ENCODE results near the gene SCYGR7.
A peak's percentile ranks its signal among the peaks of the same experiment; 100 is the strongest.

Gene SCYGR7

DNA sequence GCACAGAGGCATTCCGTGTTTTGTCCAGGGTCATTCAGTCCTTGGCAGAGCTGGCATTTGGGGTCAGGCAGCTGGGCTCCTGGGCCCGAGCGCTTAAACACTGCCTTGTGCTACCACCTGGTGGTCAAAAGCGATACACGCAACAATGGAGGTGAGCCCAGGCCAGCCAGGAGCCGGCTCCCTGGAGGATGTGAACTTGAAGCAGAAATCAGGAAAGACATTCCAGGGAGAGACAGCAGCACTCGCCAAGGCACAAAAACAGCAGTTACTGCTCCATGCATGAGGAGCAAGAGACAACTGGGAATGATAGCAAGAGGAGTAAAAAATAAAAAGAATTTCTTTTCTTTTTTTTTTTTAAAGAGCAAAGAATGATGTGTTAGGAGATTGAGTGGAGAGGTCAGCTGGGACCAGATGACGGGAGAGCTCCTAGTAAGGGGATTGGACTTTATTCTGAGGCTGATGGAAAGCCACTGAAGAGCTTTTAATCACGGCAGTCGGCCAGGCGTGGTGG lies 38.3 kb downstream of the SCYGR7 start:
- H3K4me3 ChIP-seq (replicated peaks; ENCODE audit: low read depth, low read length) = no peak overlapping the region
- TF ChIP-seq, protein P1, sequence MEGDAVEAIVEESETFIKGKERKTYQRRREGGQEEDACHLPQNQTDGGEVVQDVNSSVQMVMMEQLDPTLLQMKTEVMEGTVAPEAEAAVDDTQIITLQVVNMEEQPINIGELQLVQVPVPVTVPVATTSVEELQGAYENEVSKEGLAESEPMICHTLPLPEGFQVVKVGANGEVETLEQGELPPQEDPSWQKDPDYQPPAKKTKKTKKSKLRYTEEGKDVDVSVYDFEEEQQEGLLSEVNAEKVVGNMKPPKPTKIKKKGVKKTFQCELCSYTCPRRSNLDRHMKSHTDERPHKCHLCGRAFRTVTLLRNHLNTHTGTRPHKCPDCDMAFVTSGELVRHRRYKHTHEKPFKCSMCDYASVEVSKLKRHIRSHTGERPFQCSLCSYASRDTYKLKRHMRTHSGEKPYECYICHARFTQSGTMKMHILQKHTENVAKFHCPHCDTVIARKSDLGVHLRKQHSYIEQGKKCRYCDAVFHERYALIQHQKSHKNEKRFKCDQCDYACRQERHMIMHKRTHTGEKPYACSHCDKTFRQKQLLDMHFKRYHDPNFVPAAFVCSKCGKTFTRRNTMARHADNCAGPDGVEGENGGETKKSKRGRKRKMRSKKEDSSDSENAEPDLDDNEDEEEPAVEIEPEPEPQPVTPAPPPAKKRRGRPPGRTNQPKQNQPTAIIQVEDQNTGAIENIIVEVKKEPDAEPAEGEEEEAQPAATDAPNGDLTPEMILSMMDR (IDR thresholded peaks at IDR 0.05; ENCODE audit: low read depth, low read length, missing control alignments) = peak; percentile 83
- peak; percentile 44 for DNase-seq (ENCODE audit: extremely low read depth, low read depth)

DNA sequence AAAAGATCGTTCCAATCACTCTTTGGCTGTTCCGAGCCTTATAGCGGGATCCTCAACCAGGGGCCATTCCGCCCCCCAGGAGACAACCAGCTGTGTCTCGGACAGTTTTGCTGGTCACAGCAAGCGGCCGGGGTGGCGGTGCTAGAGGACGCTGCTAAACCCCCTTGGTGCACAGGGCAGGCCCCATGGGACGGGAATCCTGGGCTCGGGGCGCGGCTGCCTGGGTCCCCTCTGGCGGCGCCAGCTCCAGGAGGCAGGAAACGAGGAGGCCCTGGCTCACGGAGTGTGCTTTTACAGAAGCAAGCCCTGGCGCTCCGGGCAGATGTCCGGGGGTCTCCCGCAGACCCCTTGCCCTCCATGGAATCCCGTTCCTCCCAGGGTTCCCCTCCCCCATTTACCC lies 39.7 kb downstream of the SCYGR7 start:
- TF ChIP-seq, protein P1 (IDR thresholded peaks at IDR 0.05; ENCODE audit: low read depth, low read length, missing control alignments) = no peak

DNA sequence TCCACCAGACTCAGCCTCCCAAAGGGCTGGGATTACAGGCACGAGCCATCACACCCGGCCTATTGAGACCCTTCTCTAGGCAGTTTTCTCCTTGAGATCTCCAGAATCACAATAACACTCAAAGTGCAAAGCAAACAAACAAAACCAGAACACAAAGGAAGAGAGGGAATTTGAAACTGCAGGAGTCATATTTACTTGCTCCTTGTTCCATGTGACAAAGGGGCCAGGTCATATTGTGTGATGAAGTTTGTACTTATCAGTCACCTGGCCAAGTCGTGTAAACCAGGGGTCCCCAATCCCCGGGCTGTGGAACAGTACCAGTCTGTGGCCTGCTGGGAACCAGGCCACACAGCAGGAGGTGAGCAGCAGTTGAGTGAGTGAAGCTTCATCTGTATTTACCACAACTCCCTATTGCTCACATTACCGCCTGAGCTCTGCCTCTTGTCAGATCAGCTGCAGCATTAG lies 44.1 kb downstream of the SCYGR7 start:
- H3K4me3 ChIP-seq (replicated peaks; ENCODE audit: low read depth, low read length) = no peak overlapping the region
- no peak for DNase-seq (ENCODE audit: extremely low read depth, low read depth)
- TF ChIP-seq, protein P1 (IDR thresholded peaks at IDR 0.05; ENCODE audit: low read depth, low read length, missing control alignments) = no peak

More for the DNA sequence above, 39.7 kb downstream of the SCYGR7 start:
- H3K4me3 ChIP-seq (replicated peaks; ENCODE audit: low read depth, low read length) = no peak overlapping the region
- DNase-seq (ENCODE audit: extremely low read depth, low read depth) = no peak

DNA sequence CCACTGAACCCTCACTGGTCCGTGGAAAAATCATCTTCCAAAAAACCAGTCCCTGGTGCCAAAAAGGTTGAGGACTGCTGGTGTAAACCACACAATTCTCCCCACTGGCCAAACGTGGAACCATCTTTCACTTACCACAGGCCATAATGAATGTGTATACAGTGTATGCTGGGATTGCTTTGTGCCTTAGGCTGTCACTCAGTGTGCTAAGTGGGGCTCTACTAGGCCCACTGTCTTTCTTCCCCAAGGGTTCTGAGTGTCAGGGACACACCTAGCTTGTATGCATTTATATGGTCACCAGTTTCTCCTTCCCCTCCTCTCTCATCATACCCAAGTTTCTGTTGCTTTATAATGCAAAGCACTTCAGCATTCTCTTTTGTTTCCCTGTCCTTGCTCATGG lies 44.8 kb downstream of the SCYGR7 start:
- no peak for DNase-seq (ENCODE audit: extremely low read depth, low read depth)
- TF ChIP-seq, protein P1 (IDR thresholded peaks at IDR 0.05; ENCODE audit: low read depth, low read length, missing control alignments) = no peak

DNA sequence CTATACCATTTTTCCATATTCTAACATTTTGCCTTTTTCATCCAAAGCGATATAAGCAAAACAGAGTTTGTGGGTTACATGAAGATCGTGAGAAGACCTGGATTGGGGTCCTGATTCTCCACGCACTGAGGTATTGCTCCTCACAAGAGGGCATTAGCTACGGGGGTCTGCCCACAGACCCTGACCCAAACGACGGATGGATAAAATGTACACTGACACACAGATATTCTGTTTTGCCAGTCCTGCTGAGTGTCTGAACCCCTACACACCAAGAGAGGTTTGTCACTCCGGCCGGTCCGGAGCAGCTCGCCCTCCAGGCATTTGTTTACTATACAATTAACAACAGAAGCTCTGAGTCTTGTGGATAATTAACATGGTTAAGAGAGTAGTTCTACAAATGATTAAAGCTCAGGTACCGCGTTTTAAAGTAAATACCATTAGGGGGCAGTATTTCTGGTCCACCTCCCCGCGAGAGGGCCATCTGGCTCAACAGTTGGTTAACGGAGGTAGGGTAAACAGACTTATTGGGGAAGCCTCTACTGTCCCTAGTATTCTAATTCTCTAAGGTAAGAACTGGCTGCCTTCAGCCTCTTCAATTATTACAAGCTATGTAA lies 46.0 kb downstream of the SCYGR7 start:
- TF ChIP-seq, protein P1 (IDR thresholded peaks at IDR 0.05; ENCODE audit: low read depth, low read length, missing control alignments) = peak; percentile 33
- no peak for DNase-seq (ENCODE audit: extremely low read depth, low read depth)
- no peak overlapping the region for H3K4me3 ChIP-seq (replicated peaks; ENCODE audit: low read depth, low read length)

More for the DNA sequence above, 44.8 kb downstream of the SCYGR7 start:
- no peak overlapping the region for H3K4me3 ChIP-seq (replicated peaks; ENCODE audit: low read depth, low read length)

DNA sequence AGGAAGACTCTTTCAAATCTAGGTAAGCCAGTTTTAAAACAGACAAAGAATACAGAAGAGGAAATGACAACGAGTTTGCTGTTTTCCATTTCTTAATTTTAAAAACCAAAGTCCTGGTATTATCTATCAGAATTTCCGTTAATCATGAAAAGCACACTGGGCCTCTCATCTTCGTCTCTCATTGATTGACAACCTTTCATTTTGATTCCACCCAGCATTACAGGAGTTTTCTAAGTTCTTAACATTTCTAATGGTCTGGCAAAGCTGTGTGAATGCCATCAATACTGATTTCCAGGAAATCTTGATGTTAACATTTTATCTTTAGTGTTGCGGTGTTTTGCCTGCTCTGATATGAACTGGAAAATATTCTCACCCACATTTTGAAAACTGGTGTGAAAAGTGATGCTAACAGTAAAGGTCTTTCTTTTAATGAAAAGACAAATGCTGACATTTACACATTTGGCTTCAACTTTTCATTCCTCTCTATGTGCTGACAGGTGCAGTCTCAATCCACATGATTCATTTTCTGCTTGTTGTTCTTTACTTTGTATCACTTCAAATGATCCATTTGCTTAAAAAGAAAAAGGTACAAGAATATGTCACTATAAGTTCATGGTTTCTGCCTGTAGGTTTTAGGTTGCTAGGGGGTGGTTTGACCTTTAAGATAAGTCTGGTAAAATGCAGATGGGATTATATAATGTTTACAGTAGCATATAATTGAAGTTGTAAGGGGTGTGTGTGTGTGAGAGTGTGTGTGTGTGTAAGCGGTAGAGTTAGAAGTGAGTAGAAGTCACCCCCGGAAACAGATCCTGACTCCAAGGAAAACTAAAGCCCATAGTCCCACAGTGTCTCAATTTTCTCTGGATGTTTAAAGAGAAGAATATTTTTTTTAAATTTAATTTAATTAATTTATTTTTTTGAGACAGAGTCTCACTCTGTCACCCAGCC lies 47.0 kb downstream of the SCYGR7 start:
- no peak overlapping the region for H3K4me3 ChIP-seq (replicated peaks; ENCODE audit: low read depth, low read length)
- TF ChIP-seq, protein P1 (IDR thresholded peaks at IDR 0.05; ENCODE audit: low read depth, low read length, missing control alignments) = no peak
- no peak for DNase-seq (ENCODE audit: extremely low read depth, low read depth)

Measured in HFF-Myc (cell line).